ENCODE results near the gene TMX3.
A peak's percentile ranks its signal among the peaks of the same experiment; 100 is the strongest.

Gene TMX3

DNA sequence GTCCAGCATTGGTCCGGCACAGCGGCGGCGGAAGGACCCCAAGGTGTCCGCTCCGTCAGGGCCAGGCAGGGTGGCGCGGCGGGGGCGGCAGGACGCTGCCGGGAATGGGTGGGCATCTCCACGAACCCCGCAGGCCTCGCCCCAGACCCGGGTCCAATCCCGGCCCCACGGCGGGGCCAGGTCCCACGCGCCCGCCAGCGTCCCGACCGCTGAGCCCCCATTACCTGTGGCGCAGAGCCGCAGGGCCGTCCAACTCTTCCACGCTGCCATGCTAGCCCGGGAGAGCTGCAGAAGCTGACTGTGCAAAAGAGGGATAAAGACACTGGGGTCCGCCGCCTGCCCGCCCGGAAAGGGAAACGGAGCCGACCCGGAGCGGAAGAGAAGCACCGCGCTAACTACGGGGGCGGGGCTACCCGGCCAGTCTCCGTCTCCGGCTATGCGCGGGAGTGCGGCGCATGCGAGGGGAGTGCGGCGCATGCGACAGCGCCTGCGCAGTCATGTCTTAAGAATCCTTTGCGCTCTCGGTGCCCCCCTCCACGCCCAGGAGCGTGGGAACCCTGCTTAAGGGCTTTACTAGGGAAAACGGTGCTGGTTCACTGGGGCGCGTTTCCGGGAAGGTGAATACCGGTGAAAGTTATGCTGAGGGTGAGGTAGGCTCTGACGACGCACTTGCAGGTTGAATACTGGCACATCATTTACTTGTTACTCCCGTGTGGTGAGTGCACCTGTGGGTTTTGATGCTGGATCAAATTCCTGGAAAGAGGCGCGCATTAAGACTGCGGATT lies at the start of gene TMX3:
Gene TMX3, minus strand, starts transcription at position 397 of the 785 bp plus-strand sequence. Its CDS starts 127 bp downstream, at position 270.
- no peak for TF ChIP-seq EZH2 (IDR thresholded peaks at IDR 0.05; ENCODE audit: borderline replicate concordance, low read length)
- TF ChIP-seq, protein P1, sequence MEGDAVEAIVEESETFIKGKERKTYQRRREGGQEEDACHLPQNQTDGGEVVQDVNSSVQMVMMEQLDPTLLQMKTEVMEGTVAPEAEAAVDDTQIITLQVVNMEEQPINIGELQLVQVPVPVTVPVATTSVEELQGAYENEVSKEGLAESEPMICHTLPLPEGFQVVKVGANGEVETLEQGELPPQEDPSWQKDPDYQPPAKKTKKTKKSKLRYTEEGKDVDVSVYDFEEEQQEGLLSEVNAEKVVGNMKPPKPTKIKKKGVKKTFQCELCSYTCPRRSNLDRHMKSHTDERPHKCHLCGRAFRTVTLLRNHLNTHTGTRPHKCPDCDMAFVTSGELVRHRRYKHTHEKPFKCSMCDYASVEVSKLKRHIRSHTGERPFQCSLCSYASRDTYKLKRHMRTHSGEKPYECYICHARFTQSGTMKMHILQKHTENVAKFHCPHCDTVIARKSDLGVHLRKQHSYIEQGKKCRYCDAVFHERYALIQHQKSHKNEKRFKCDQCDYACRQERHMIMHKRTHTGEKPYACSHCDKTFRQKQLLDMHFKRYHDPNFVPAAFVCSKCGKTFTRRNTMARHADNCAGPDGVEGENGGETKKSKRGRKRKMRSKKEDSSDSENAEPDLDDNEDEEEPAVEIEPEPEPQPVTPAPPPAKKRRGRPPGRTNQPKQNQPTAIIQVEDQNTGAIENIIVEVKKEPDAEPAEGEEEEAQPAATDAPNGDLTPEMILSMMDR (IDR thresholded peaks at IDR 0.05; ENCODE audit: low read length) = no peak
- H4K20me1 ChIP-seq (ENCODE audit: insufficient read depth, low read length) = no peaks in the 10 kb centered on the region
- peaks cover 23% of the 10 kb centered on the region for H3K4me1 ChIP-seq (ENCODE audit: insufficient read depth, low read length, severe bottlenecking)
- no peaks in the 10 kb centered on the region for H3K9me3 ChIP-seq (ENCODE audit: low read length)
- peaks cover 13% of the 10 kb centered on the region for H3K79me2 ChIP-seq (ENCODE audit: insufficient read depth, low read length)
- no peaks in the 10 kb centered on the region for H3F3A ChIP-seq (ENCODE audit: insufficient read depth, low read length)
- H3K9me2 ChIP-seq (ENCODE audit: low read depth, low read length) = no peaks in the 10 kb centered on the region
- H3K27me3 ChIP-seq (ENCODE audit: insufficient read depth, low read length) = no peaks in the 10 kb centered on the region
- peak within 1 kb of the TSS; percentile 89 for H3K4me3 ChIP-seq (ENCODE audit: low read depth, low read length, poor library complexity, severe bottlenecking)
- H2AFZ ChIP-seq (ENCODE audit: low read length) = peak within 1 kb of the TSS; percentile 58
- H3K4me2 ChIP-seq (ENCODE audit: low read length) = peak within 1 kb of the TSS; percentile 92
- peak within 1 kb of the TSS; percentile 96 for H3K9ac ChIP-seq (ENCODE audit: low read length)
- H3K27ac ChIP-seq (ENCODE audit: low read depth, low read length, poor library complexity, severe bottlenecking) = peak within 1 kb of the TSS; percentile 33
- H3K36me3 ChIP-seq (ENCODE audit: insufficient read depth, low read length) = peaks cover 35% of the 10 kb centered on the region

DNA sequence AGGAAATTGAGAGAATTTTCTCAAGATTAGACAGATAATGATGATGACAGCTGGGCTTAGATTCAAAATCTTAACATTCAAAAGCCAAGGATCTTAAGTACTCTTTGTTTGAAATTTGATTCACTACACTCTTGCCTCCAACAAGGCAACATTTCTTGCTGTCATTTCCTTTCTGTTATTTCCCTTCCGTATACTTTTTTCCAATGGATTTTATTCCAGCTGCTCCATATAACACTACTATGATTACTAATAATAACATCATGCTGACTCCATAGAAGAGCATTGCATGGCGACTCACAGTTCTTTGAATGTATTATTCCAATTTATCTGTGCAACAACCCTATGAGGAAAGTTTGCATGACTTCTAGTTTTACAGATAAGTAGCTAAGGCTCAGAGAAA lies 49.1 kb upstream of the TMX3 start:
- Histone ChIP-seq H3K9me3 (ENCODE audit: low read length) (no peaks in the 10 kb centered on the region), H3K4me2 (ENCODE audit: low read length) (no peak overlapping the region), H2AFZ (ENCODE audit: low read length) (no peak overlapping the region), H4K20me1 (ENCODE audit: insufficient read depth, low read length) (no peaks in the 10 kb centered on the region), H3K4me1 (ENCODE audit: insufficient read depth, low read length, severe bottlenecking) (no peaks in the 10 kb centered on the region), H3K27ac (ENCODE audit: low read depth, low read length, poor library complexity, severe bottlenecking) (no peak overlapping the region), H3K9me2 (ENCODE audit: low read depth, low read length) (no peaks in the 10 kb centered on the region), H3K9ac (ENCODE audit: low read length) (no peak overlapping the region), H3K4me3 (ENCODE audit: low read depth, low read length, poor library complexity, severe bottlenecking) (no peak overlapping the region), H3K27me3 (ENCODE audit: insufficient read depth, low read length) (no peaks in the 10 kb centered on the region), H3F3A (ENCODE audit: insufficient read depth, low read length) (no peaks in the 10 kb centered on the region), H3K79me2 (ENCODE audit: insufficient read depth, low read length) (no peaks in the 10 kb centered on the region), H3K36me3 (ENCODE audit: insufficient read depth, low read length) (no peaks in the 10 kb centered on the region)
- no peak for TF ChIP-seq EZH2 (IDR thresholded peaks at IDR 0.05; ENCODE audit: borderline replicate concordance, low read length)
- TF ChIP-seq, protein P1 (IDR thresholded peaks at IDR 0.05; ENCODE audit: low read length) = no peak

GRCh38 chr18:68763083-68763482 lies 48.2 kb upstream of the TMX3 start:
- no peaks in the 10 kb centered on the region for H3F3A ChIP-seq (ENCODE audit: insufficient read depth, low read length)
- no peaks in the 10 kb centered on the region for H3K9me3 ChIP-seq (ENCODE audit: low read length)

More at GRCh38 chr18:68763083-68763482, 48.2 kb upstream of the TMX3 start:
- Histone ChIP-seq H3K79me2 (ENCODE audit: insufficient read depth, low read length) (no peaks in the 10 kb centered on the region), H3K36me3 (ENCODE audit: insufficient read depth, low read length) (no peaks in the 10 kb centered on the region), H3K27me3 (ENCODE audit: insufficient read depth, low read length) (no peaks in the 10 kb centered on the region), H3K4me3 (ENCODE audit: low read depth, low read length, poor library complexity, severe bottlenecking) (no peak overlapping the region), H3K9ac (ENCODE audit: low read length) (no peak overlapping the region), H3K27ac (ENCODE audit: low read depth, low read length, poor library complexity, severe bottlenecking) (no peak overlapping the region), H3K4me2 (ENCODE audit: low read length) (no peak overlapping the region), H3K9me2 (ENCODE audit: low read depth, low read length) (no peaks in the 10 kb centered on the region), H3K4me1 (ENCODE audit: insufficient read depth, low read length, severe bottlenecking) (no peaks in the 10 kb centered on the region), H2AFZ (ENCODE audit: low read length) (no peak overlapping the region), H4K20me1 (ENCODE audit: insufficient read depth, low read length) (no peaks in the 10 kb centered on the region)
- TF ChIP-seq EZH2 (IDR thresholded peaks at IDR 0.05; ENCODE audit: borderline replicate concordance, low read length) = no peak
- TF ChIP-seq, protein P1 (IDR thresholded peaks at IDR 0.05; ENCODE audit: low read length) = no peak

Measured in OCI-LY1 (cell line).